H1 (cell line): Measurements from ENCODE around the gene SMU1. TPM values are rescaled to one million over a fixed set of nuclear protein-coding genes. Genes with fewer than 3 reads are reported as not detected.

Experiments
- CTCF ChIA-PET: fragments of 300-600 bp; sonication (Branson Sonifier 250); formaldehyde crosslinking; loops from one replicate; lab custom pipeline; 2021; ENCODE audit not compliant: partially characterized antibody; lab: Charles Lee
- POLR2A ChIA-PET: fragments of 300-600 bp; sonication (Branson Sonifier 250); formaldehyde crosslinking; loops from one replicate; lab custom pipeline; 2021; ENCODE audit warnings: inconsistent platforms; ENCODE audit not compliant: partially characterized antibody; lab: Charles Lee
- DNase-seq, 2 experiments: peaks; one replicate each; pipeline versions ENCODE4 v3.0.0 to v3.0.0-alpha.2; 2010 to 2022; ENCODE audit warnings: low spot score in 2 of 2, low read depth in 1 of 2, mixed read lengths in 1 of 2
- FAIRE-seq: peaks from 2 replicates; lab custom pipeline; 2011; peaks lifted over from hg19 to GRCh38; lab: Jason Lieb, UNC
- H2AFZ ChIP-seq: 2 replicates; pipeline ENCODE4 v1.8.1; 2012; ENCODE audit warnings: low read length, inconsistent platforms
- H2AK5ac ChIP-seq: 2 replicates; pipeline ENCODE4 v1.6.1; 2013; ENCODE audit warnings: low read depth, low read length
- H2BK120ac ChIP-seq: replicated peaks from 2 replicates; pipeline ENCODE3; 2013; ENCODE audit warnings: low read depth, low read length, inconsistent platforms
- H2BK12ac ChIP-seq: 2 replicates; pipeline ENCODE4 v1.6.1; 2013; ENCODE audit warnings: low read depth, low read length
- H2BK15ac ChIP-seq: 2 replicates; pipeline ENCODE4 v1.6.1; 2013; ENCODE audit warnings: low read length
- H2BK20ac ChIP-seq: 2 replicates; pipeline ENCODE4 v1.6.1; 2013; ENCODE audit warnings: low read length
- H2BK5ac ChIP-seq: 2 replicates; pipeline ENCODE4 v1.6.1; 2013; ENCODE audit warnings: low read depth, low read length
- H3K14ac ChIP-seq: 2 replicates; pipeline ENCODE4 v1.6.1; 2013; ENCODE audit warnings: inconsistent platforms; ENCODE audit not compliant: insufficient read length
- H3K18ac ChIP-seq: 2 replicates; pipeline ENCODE4 v1.6.1; 2013; ENCODE audit warnings: low read length; ENCODE audit errors: extremely low read depth
- H3K23ac ChIP-seq: 2 replicates; pipeline ENCODE4 v1.6.1; 2013; ENCODE audit warnings: inconsistent platforms; ENCODE audit not compliant: insufficient read length
- H3K23me2 ChIP-seq: 2 replicates; pipeline ENCODE4 v1.6.1; 2013; ENCODE audit warnings: low read depth, low read length
- H3K27ac ChIP-seq: 2 replicates; pipeline ENCODE4 v1.6.1; 2011; ENCODE audit warnings: low read depth, low read length, inconsistent platforms
- H3K27me3 ChIP-seq, 4 experiments: replicated peaks in 1 of 4; 1 replicate in 1 of 4; 2 replicates in 3 of 4; pipeline versions ENCODE4 v1.6.1 to v1.8.1; 2011 to 2013; ENCODE audit warnings: low read length in 3 of 4, mild to moderate bottlenecking in 3 of 4, inconsistent platforms in 2 of 4, mixed read lengths in 2 of 4, moderate library complexity in 1 of 4; ENCODE audit not compliant: control insufficient read depth in 3 of 4, insufficient read depth in 3 of 4; ENCODE audit errors: extremely low read depth in 1 of 4
- H3K36me3 ChIP-seq, 4 experiments: 2 replicates each; pipeline versions ENCODE4 v1.6.1 to v1.8.1; 2011 to 2013; ENCODE audit warnings: mild to moderate bottlenecking in 4 of 4, low read length in 3 of 4, moderate library complexity in 2 of 4, control low read depth in 1 of 4, inconsistent platforms in 1 of 4; ENCODE audit not compliant: insufficient read depth in 4 of 4, control insufficient read depth in 2 of 4
- H3K4ac ChIP-seq: replicated peaks from 2 replicates; pipeline ENCODE3; 2013; ENCODE audit warnings: low read length, low read depth, mixed read lengths, inconsistent platforms; ENCODE audit not compliant: insufficient read length
- H3K4me1 ChIP-seq, 4 experiments: replicated peaks in 1 of 4; 1 replicate in 1 of 4; 2 replicates in 3 of 4; pipeline versions ENCODE4 v1.6.1 to v1.8.1; 2011 to 2013; ENCODE audit warnings: low read length in 3 of 4, inconsistent platforms in 2 of 4, mixed read lengths in 1 of 4; ENCODE audit not compliant: insufficient read depth in 4 of 4, control insufficient read depth in 3 of 4
- H3K4me2 ChIP-seq, 2 experiments: 2 replicates each; pipeline versions ENCODE4 v1.6.1 to v1.8.1; 2011 to 2013; ENCODE audit warnings: low read depth in 2 of 2, low read length in 2 of 2, control low read depth in 1 of 2, inconsistent platforms in 1 of 2, mild to moderate bottlenecking in 1 of 2; ENCODE audit not compliant: insufficient read depth in 1 of 2
- H3K4me3 ChIP-seq, 4 experiments: fragments of 200-600, 300-600 bp in 1 of 4; sonication (generic), shearing (Covaris generic), sonication (Bioruptor Twin) in 1 of 4; 2 replicates each; pipeline versions ENCODE4 v1.5.1 to v1.8.1; 2011 to 2016; ENCODE audit warnings: low read length in 4 of 4, low read depth in 3 of 4, control low read depth in 2 of 4, inconsistent platforms in 2 of 4, mild to moderate bottlenecking in 2 of 4, mixed read lengths in 1 of 4, moderate library complexity in 1 of 4; ENCODE audit not compliant: insufficient read depth in 2 of 4; ENCODE audit errors: extremely low read depth in 1 of 4
- H3K56ac ChIP-seq: replicated peaks from 2 replicates; pipeline ENCODE3; 2013; ENCODE audit warnings: low read depth, mild to moderate bottlenecking, mixed read lengths, low read length, inconsistent platforms; ENCODE audit not compliant: insufficient read length
- H3K79me1 ChIP-seq: 2 replicates; pipeline ENCODE4 v1.6.1; 2013; ENCODE audit warnings: low read depth, low read length, control low read depth
- H3K79me2 ChIP-seq, 2 experiments: 2 replicates each; pipeline versions ENCODE4 v1.6.1 to v1.8.1; 2012 to 2013; ENCODE audit warnings: low read length in 2 of 2, mild to moderate bottlenecking in 2 of 2, inconsistent platforms in 1 of 2; ENCODE audit not compliant: insufficient read depth in 2 of 2, control insufficient read depth in 1 of 2
- H3K9ac ChIP-seq, 4 experiments: replicated peaks in 1 of 4; 1 replicate in 1 of 4; 2 replicates in 3 of 4; pipeline versions ENCODE4 v1.6.1 to v1.8.1; 2011 to 2013; ENCODE audit warnings: low read depth in 3 of 4, low read length in 3 of 4, control low read depth in 2 of 4, mild to moderate bottlenecking in 2 of 4, moderate library complexity in 2 of 4, inconsistent platforms in 1 of 4; ENCODE audit errors: extremely low read depth in 1 of 4
- H3K9me3 ChIP-seq, 2 experiments: 2 replicates each; pipeline versions ENCODE4 v1.6.1 to v1.8.1; 2012 to 2013; ENCODE audit warnings: mild to moderate bottlenecking in 2 of 2, moderate library complexity in 2 of 2, control low read depth in 1 of 2, inconsistent platforms in 1 of 2, low read depth in 1 of 2, low read length in 1 of 2, mixed read lengths in 1 of 2; ENCODE audit not compliant: insufficient read depth in 2 of 2
- H4K20me1 ChIP-seq, 2 experiments: replicated peaks in 1 of 2; 2 replicates each; pipeline versions ENCODE3 to v1.8.1; 2011 to 2013; ENCODE audit warnings: inconsistent platforms in 2 of 2, low read length in 2 of 2, mild to moderate bottlenecking in 1 of 2; ENCODE audit not compliant: insufficient read depth in 2 of 2, control insufficient read depth in 1 of 2
- H4K5ac ChIP-seq: 2 replicates; pipeline ENCODE4 v1.6.1; 2013; ENCODE audit warnings: low read length, low read depth, mixed read lengths, inconsistent platforms; ENCODE audit not compliant: insufficient read length
- H4K8ac ChIP-seq: 2 replicates; pipeline ENCODE4 v1.8.0; 2013; ENCODE audit warnings: mild to moderate bottlenecking, moderate library complexity, low read length, inconsistent platforms; ENCODE audit not compliant: insufficient read depth; ENCODE audit errors: extremely low read depth
- H4K91ac ChIP-seq: replicated peaks from 2 replicates; pipeline ENCODE3; 2013; ENCODE audit warnings: low read length, mixed read lengths, inconsistent platforms; ENCODE audit not compliant: insufficient read length
- GABPA ChIP-seq: IDR thresholded peaks from 2 replicates; pipeline ENCODE4 v1.6.1; 2011; ENCODE audit warnings: mild to moderate bottlenecking, low read length, moderate library complexity, borderline replicate concordance; ENCODE audit not compliant: insufficient read depth
- POLR2AphosphoS5 ChIP-seq: IDR thresholded peaks from 2 replicates; pipeline ENCODE4 v1.6.1; 2011; ENCODE audit warnings: low read depth, low read length
- SP1 ChIP-seq: IDR thresholded peaks from 2 replicates; pipeline ENCODE4 v1.6.1; 2011; ENCODE audit warnings: low read depth, low read length
- SP2 ChIP-seq: IDR thresholded peaks from 2 replicates; pipeline ENCODE4 v1.6.1; 2012; ENCODE audit warnings: mild to moderate bottlenecking, low read length, inconsistent platforms
- WGBS, 2 experiments: shearing (Covaris generic) in 1 of 2; methylation state at CpG; one replicate each; pipeline versions ENCODE4 v1.1.6 to v1.1.7; 2013 to 2015; ENCODE audit warnings: low lambda C conversion rate in 2 of 2, mixed read lengths in 2 of 2, inconsistent platforms in 1 of 2, low coverage in 1 of 2, missing lambda C conversion rate in 1 of 2; ENCODE audit not compliant: insufficient replicate concordance in 2 of 2, insufficient coverage in 1 of 2, insufficient read length in 1 of 2; ENCODE audit errors: extremely low coverage in 1 of 2, missing lambda C conversion rate in 1 of 2; 5-methylcytosine and 5-hydroxymethylcytosine counted together
- polyA plus RNA-seq, 7 experiments: library from polyadenylated mRNA; depleted of rRNA in 3 of 7; stranded (reverse) in 5 of 7; unstranded in 2 of 7; fragments of >200 nt in 5 of 7; fragments of 200-250 nt in 2 of 7; gene quantifications; 1 replicate in 5 of 7; 2 replicates in 1 of 7; 4 replicates in 1 of 7; pipeline versions ENCODE4 v1.2.1 to v1.2.3, GENCODE V29; 2011 to 2013; ENCODE audit warnings: missing spikeins in 2 of 7, mixed read lengths in 2 of 7
- total RNA-seq: library from RNA; stranded (reverse); fragmentation: NEBNext Ultra II Directional; extraction: Animal tissue kit (Norgen Biotek cat#: 25700); gene quantifications from 2 replicates; pipeline ENCODE4 v1.2.1, GENCODE V29; 2021

The SMU1 gene
- total and polyA plus RNA-seq, 2 of the 8 experiments (the other 6 are each of a cell fraction or from before 2014, with no cell fraction given): 8.4 to 26.0 TPM

- DNase-seq (no peak), FAIRE-seq (no peak)
- Histone ChIP-seq H2AFZ (no peak overlapping the region), H4K20me1 (peaks cover 0 to 3% of the 10 kb centered on the region in 2 experiments), H2BK15ac (no peak overlapping the region), H3K14ac (no peak overlapping the region), H2BK20ac (no peak overlapping the region), H3K27me3 (no peaks in the 10 kb centered on the region), H3K4me2 (no peak overlapping the region), H3K4me3 (no peak overlapping the region), H3K36me3 (peaks cover 9 to 45% (median 33%) of the 10 kb centered on the region in 4 experiments), H3K56ac (no peak overlapping the region), H3K9ac (no peak overlapping the region), H2BK12ac (no peak overlapping the region), H3K18ac (no peak overlapping the region), H2BK5ac (no peak overlapping the region), H3K27ac (no peak overlapping the region), H2BK120ac (no peak overlapping the region), H3K4ac (no peak overlapping the region), H3K79me2 (no peaks in the 10 kb centered on the region), H4K8ac (no peak overlapping the region), H3K4me1 (peaks cover 0 to 8% (median 3%) of the 10 kb centered on the region in 4 experiments; a peak in 4 of 7 replicates), H2AK5ac (no peak overlapping the region), H4K5ac (no peak overlapping the region), H4K91ac (no peak overlapping the region), H3K79me1 (no peaks in the 10 kb centered on the region), H3K9me3 (no peaks in the 10 kb centered on the region), H3K23ac (no peak overlapping the region), H3K23me2 (0 out of 2 replicates have a peak, but pooled peaks cover 3% of the 10 kb centered on the region)
- 0 out of 2 replicates have a peak, but pooled peaks have one; percentile 19 for TF ChIP-seq POLR2AphosphoS5
- no peak for TF ChIP-seq GABPA
- no peak for TF ChIP-seq SP1
- TF ChIP-seq SP2: no peak
- ChIA-PET POLR2A (interaction anchor here (0.6 to 7.5 kb wide), 6 partner anchors 13 to 256 kb away, joined by 3 to 84 read pairs (median 3); partner anchors contain the start of gene DNAJA1), CTCF (interaction anchor here (0.9 to 1.1 kb wide), 2 partner anchors 176 to 247 kb away, joined by 3 read pairs; no protein-coding TSS in a partner anchor)
- WGBS, 2 experiments: 89% methylated on average over 9 of the region's 9 CpGs; no CpG with 5 or more reads in 1 of the 2 experiments
These were observed 35.6 kb downstream of the SMU1 start for GRCh38 chr9:33040792-33041431.
